GM12873 (cell line): Measurements from ENCODE around the gene URAD.

Experiments
- TF ChIP-seq, protein P1 (sequence below): IDR thresholded peaks from 2 replicates; pipeline ENCODE4 v1.5.1; 2012; ENCODE audit warnings: low read depth, mild to moderate bottlenecking, moderate library complexity, low read length, control low read depth; ENCODE audit not compliant: insufficient read depth; ENCODE audit errors: missing control alignments

The URAD gene

DNA sequence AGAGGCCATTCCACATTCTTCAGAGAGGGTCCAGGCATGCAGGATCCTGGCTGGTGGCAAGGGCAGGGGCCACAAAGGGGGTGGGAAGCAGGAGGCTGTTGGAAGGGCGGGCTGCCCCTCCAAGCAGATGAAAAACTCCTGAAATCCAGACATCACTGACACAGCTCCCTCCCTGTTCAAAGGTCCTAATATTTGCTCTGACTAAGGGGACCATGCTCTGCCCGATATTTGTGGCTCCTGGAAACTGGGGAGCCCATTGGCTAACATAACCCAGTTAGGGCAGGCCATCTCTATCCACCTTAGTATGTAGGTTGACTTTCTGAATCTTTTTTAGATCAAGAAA lies 16.0 kb downstream of the URAD start:
- TF ChIP-seq, protein P1, sequence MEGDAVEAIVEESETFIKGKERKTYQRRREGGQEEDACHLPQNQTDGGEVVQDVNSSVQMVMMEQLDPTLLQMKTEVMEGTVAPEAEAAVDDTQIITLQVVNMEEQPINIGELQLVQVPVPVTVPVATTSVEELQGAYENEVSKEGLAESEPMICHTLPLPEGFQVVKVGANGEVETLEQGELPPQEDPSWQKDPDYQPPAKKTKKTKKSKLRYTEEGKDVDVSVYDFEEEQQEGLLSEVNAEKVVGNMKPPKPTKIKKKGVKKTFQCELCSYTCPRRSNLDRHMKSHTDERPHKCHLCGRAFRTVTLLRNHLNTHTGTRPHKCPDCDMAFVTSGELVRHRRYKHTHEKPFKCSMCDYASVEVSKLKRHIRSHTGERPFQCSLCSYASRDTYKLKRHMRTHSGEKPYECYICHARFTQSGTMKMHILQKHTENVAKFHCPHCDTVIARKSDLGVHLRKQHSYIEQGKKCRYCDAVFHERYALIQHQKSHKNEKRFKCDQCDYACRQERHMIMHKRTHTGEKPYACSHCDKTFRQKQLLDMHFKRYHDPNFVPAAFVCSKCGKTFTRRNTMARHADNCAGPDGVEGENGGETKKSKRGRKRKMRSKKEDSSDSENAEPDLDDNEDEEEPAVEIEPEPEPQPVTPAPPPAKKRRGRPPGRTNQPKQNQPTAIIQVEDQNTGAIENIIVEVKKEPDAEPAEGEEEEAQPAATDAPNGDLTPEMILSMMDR = no peak

DNA sequence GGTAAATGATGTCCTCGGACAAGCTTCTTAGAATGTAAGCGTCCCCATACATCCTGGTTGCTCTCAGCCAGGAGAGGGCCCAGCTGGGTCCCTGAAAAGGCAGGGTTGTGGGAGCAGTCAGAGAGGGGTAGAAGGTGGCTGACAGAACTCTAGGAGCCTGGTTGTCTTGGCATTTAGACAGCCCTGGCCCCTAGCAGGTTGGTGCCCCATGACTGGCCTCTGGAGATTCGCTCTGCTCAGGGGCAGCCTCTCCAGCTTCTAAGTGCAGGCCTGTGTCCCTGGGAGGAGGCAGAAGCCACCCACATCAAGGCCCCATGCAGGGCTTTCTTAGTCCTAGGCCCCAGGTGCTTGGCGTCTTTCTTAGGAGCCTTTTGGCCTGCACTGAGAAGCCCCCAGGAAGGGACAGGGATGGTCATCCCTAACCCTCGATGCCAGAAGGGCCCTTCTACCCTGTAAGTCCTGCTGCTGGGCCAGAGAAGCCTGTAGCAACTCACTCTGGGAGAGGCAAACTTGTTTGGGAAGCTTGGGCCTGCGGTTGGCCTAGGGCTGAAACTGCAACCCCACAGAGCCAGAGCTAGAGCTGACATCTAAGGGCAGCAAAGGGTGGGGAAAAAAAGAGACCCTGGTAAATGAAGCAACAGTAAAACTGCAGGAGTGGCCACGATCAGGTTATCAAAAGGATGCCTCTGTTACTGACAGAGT lies 16.6 kb downstream of the URAD start:
- TF ChIP-seq, protein P1 = no peak

DNA sequence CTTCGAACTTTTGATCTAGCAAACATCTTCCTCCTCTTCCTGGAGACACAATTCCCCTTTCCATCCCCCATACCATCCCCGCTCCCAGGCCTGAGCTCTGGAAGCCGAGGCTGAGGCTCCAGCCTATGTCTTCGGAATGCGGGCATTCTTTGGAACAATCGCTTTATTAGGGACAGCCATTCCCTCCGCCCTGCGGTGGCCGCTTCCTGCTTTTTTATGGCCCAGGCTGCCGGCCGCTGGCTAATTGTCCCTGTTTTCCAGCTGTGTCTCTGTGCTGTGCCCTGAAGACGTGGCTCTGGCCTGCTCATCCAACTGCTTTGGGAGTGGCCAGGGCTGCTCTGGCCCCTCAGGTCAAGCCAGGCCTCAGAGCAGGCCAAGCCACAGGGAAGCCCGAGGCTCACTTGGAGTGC lies 17.3 kb downstream of the URAD start:
- TF ChIP-seq, protein P1 = no peak

DNA sequence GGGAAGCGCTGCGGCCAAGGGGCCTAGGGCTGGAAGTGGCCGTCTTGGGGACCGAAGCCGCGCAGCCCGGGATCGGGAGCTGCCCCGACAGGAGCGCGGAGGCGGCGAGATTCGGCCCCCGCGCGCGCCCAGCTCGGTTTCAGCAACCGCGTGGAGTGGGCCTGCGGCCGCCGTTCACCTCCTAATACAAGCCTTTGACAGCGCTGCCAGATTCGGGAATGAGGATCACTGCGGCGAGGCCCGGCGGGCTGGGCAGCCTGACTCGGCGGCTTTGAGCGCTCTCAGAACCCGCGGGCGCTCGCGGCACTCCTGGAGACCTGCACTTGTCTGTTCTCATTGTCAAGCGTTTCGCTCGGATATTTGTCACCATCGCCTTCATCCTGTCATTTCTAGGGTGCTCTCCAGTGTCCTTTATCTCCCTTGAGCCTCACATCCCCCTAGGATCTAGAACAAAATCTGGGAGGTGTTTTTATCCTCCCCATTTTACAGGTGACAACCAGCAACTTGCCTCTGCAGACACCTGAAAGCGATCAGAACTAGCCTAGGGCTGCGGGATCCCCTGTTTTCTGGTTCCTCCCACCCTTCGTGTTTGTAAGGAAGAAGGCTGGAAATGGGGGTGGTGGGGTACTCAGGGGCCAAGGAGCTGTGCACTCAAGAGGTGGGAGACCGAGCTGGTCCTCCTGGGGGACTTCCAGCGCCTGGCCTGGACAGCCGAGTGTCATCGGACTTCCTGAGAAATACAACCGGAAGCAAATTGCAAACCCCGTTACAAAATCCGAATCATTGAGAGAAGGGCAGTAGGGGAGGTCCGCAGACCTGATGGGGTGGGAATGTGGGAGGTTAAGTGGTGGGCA lies 17.9 kb downstream of the URAD start:
- TF ChIP-seq, protein P1 = no peak

DNA sequence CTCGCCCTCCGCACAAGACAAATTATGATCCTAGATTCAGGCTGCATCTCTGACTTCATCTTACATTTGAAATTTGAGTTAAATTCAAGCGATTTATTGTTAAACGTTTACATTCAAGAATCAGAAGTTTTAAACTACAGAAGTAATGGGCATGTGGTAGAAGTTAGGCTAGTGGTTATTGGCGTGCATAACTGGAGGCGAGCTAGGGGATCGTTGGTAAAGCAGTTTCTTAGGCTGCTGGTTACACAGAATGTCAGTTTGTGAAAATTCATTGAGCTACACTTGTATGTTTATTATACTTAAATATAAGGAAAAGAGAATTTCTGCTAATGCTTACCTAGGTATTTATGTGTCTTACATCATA lies 18.6 kb downstream of the URAD start:
- TF ChIP-seq, protein P1 = no peak

DNA sequence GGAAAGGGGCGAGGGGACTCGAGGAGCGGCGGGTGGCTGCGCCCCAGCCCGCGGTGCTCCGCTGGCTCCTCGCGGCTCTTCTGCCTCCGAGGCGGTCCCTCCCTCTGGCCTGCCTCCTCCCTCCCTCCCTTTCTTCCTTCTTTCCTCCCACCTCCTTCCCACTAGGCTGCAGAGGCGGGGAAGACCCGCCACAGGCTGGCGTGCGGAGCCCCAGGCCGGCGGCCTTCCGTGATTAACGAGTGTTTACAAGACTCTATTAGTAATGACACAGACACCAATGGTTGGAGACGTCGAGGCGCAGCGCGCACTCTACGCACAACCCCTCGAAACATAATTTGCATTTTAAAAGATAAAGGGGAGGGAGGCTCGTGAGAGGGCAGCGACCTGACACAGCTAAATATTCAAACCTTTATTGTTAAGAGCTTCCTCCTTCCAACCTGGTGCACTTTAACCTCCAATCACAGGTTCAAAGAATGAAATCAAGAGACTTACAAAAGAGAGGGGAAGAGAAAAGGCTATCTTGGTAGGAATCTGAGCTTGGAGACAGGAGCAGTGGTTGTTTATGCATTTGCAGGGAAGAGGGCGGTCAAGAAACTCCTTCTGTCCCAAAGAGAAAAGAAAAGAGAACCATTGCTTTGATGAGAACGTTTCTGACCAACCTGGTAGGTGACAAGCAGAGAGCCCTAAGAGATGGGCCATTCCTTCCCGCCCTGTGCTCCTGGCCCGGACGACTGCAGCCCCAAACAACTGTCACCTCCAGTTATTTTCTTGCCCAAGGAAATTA lies 19.2 kb downstream of the URAD start, which contains the start of gene CDX2:
CDX2 (minus strand) TSS at position 234 of the 784 bp plus-strand sequence. CDS start 309 bp downstream, outside the sequence.
- TF ChIP-seq, protein P1 = no peak

DNA sequence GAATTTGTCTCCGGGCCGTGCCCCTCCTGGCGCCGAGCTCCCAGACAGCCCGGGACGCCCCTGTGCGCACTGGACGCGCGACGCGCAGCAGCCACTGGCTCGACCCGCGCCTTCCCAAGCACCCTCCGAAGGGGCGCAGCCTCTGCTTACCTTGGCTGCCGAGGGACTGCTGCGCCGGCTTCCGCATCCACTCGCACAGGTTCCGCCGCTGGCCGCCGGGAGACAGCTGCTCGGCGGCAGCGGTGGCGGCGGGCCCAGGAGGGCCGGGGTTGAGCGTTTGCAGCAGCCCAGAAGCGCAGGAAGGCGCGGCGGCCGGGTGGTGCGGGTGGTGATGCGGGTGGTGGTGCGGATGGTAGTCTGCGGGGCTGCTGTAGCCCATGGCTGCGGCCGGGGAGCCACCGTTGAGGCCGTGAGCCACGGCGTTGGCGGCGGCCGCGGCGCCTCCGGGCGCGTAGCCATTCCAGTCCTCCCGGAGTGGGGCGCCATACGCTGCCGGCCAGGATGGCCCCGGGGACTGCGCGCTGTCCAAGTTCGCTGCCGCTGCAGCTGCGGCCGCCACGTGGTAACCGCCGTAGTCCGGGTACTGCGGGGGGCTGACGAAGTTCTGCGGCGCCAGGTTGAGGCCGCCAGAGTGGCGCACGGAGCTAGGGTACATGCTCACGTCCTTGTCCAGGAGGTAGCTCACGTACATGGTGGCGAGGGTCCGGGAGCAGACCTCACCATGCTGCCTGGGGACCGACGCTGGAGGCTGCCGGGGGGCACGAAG lies 20.0 kb downstream of the URAD start:
- TF ChIP-seq, protein P1 = no peak
